Neural crest cell (in vitro differentiated cells): Measurements from ENCODE around the gene PLA2G2D. TPM values are rescaled to one million over a fixed set of nuclear protein-coding genes. Genes with fewer than 3 reads are reported as not detected.

ENCODE experiments used
- DNase-seq: peaks from one replicate; pipeline ENCODE4 v3.0.0; 2021; ENCODE audit warnings: low read depth, mixed read lengths, low spot score
- H3K27ac Mint-ChIP-seq: one replicate; pipeline ENCODE4 v1.8.0; 2021; ENCODE audit warnings: mild to moderate bottlenecking, mixed read lengths; ENCODE audit not compliant: unreplicated experiment
- H3K27me3 Mint-ChIP-seq: 2 replicates; pipeline ENCODE4 v1.8.0; 2021; ENCODE audit warnings: low read depth, mild to moderate bottlenecking, mixed read lengths
- H3K36me3 Mint-ChIP-seq: 2 replicates; pipeline ENCODE4 v1.8.0; 2021; ENCODE audit warnings: low read depth, mild to moderate bottlenecking, mixed read lengths
- H3K4me1 Mint-ChIP-seq: 2 replicates; pipeline ENCODE4 v1.8.0; 2021; ENCODE audit warnings: mixed read lengths
- H3K4me3 Mint-ChIP-seq: one replicate; pipeline ENCODE4 v1.8.0; 2021; ENCODE audit warnings: mild to moderate bottlenecking, mixed read lengths
- H3K9me3 Mint-ChIP-seq: 2 replicates; pipeline ENCODE4 v1.8.0; 2021; ENCODE audit warnings: mixed read lengths
- total RNA-seq: library from RNA; stranded (reverse); gene quantifications from 2 replicates; pipeline ENCODE4 v1.2.1, GENCODE V29; 2021
- TF ChIP-seq, protein P1 (sequence below): fragments of 200-600 bp; sonication (generic); conservative IDR thresholded peaks from 2 replicates; pipeline ENCODE4 v1.5.0; 2021; ENCODE audit warnings: antibody characterized with exemption, mild to moderate bottlenecking

The PLA2G2D gene
- total RNA-seq, 1 donor from 2014 or later: not detected

DNA sequence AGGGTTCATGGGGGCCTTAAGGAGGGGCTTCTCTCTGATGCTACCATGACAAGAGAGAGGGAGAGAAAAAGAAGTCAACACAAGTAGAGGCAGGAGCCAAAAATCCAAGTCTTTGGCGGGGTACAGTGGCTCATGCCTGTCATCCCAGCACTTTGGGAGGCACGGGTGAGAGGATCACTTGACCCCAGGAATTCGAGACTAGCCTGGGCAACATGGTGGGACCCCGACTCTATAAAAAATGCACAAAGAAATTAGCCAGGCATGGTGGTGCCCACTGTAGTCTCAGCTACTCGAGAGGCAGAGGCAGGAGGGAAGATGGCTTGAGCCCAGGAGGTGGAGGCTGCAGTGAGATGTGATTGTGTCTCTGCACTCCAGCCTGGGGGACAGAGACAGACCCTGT, 40.6 kb downstream of the PLA2G2D start:
- H3K9me3 Mint-ChIP-seq: no peaks in the 10 kb centered on the region
- DNase-seq: no peak
- H3K4me3 Mint-ChIP-seq: no peak overlapping the region
- H3K27ac Mint-ChIP-seq: no peak overlapping the region
- peaks cover 9% of the 10 kb centered on the region for H3K4me1 Mint-ChIP-seq
- TF ChIP-seq, protein P1, sequence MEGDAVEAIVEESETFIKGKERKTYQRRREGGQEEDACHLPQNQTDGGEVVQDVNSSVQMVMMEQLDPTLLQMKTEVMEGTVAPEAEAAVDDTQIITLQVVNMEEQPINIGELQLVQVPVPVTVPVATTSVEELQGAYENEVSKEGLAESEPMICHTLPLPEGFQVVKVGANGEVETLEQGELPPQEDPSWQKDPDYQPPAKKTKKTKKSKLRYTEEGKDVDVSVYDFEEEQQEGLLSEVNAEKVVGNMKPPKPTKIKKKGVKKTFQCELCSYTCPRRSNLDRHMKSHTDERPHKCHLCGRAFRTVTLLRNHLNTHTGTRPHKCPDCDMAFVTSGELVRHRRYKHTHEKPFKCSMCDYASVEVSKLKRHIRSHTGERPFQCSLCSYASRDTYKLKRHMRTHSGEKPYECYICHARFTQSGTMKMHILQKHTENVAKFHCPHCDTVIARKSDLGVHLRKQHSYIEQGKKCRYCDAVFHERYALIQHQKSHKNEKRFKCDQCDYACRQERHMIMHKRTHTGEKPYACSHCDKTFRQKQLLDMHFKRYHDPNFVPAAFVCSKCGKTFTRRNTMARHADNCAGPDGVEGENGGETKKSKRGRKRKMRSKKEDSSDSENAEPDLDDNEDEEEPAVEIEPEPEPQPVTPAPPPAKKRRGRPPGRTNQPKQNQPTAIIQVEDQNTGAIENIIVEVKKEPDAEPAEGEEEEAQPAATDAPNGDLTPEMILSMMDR: no peak
- H3K36me3 Mint-ChIP-seq: no peaks in the 10 kb centered on the region
- peaks cover 6% of the 10 kb centered on the region for H3K27me3 Mint-ChIP-seq

DNA sequence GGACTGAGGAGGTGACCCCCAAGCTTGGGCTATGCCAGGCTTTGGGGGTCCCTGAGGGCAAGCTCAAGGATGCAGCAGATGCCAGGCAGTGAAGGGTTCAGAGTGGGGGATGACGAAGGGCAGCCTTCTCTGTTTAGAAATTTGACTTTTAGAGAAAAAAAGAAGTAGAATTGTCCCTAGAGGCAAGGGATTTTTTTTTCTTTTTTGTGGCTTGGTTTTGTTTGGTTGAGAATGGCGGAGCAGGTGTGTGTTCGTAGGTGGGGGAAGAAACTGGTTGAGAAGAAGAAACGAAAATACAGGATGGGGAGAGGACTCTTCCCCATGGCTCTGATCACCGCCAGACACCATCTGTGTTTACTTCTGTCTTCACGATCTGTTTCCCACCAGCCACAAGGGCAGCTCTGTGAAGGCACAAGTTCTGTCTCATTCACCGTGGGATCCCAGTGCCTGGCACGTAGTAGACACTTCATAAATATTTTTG, 41.1 kb downstream of the PLA2G2D start:
- peaks cover 9% of the 10 kb centered on the region for H3K4me1 Mint-ChIP-seq
- H3K27ac Mint-ChIP-seq: no peak overlapping the region
- H3K36me3 Mint-ChIP-seq: no peaks in the 10 kb centered on the region
- peaks cover 6% of the 10 kb centered on the region for H3K27me3 Mint-ChIP-seq
- TF ChIP-seq, protein P1: no peak
- H3K9me3 Mint-ChIP-seq: no peaks in the 10 kb centered on the region
- no peak overlapping the region for H3K4me3 Mint-ChIP-seq
- no peak for DNase-seq

DNA sequence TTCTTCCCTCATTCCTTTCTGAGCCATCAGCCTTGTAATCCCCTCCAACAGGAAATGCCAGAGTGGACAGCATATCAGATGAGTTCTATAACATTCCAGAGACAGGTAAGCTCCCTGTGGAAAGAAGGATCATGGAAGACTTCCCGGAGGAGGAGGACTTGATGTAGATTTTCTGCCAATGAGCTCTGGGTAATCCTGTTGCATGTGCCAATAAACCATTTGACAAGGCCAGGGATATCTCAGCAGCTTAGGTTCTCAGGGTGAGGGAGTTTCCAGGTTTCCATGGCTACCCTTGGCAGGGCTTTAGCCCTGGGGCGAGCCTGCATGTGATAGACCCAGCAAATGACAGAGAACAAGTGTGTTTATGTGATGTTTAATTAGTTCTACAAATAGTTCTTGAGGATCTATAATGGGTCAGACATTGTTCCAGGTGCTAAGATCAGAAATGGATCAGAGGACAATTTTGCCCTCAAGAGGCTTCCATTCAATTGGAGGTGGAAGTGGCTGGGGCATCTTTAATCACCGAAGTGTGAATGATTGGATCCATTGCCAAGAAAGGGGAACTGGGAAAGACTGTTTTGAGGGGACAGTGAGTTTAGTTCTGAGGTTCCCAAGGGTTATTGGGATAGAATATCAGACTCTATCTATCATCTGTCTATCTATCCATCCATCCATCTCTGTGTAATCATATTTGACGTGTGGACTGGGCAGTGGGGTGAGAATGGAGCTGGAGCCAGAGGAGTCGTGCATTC, 42.5 kb downstream of the PLA2G2D start:
- no peak overlapping the region for H3K4me3 Mint-ChIP-seq
- TF ChIP-seq, protein P1: no peak
- H3K27me3 Mint-ChIP-seq: peaks cover 6% of the 10 kb centered on the region
- no peak overlapping the region for H3K27ac Mint-ChIP-seq
- DNase-seq: no peak
- no peaks in the 10 kb centered on the region for H3K36me3 Mint-ChIP-seq
- H3K4me1 Mint-ChIP-seq: peaks cover 9% of the 10 kb centered on the region
- H3K9me3 Mint-ChIP-seq: no peaks in the 10 kb centered on the region

DNA sequence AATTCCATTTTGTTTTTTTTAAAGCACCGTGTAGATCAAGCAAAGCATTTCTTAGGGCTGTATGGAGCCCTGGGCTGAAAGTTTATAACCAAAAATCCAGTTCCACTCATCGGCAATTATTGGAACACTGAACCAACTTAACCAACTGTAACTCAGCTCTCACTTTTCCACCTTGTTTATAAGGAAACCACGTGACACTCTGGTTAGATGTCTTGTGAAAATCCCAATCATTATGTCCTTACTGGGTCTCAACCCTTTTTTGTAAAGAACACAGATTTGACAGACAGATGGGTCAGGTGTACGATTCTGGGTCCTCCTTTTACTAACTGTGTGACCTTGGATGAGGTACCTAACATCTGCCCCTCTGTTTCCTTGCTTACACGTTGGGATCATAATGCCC, 43.1 kb downstream of the PLA2G2D start:
- DNase-seq: no peak
- TF ChIP-seq, protein P1: no peak
- Mint-ChIP-seq H3K9me3 (no peaks in the 10 kb centered on the region), H3K36me3 (no peaks in the 10 kb centered on the region), H3K4me1 (peaks cover 6% of the 10 kb centered on the region), H3K27me3 (peaks cover 6% of the 10 kb centered on the region), H3K27ac (no peak overlapping the region), H3K4me3 (no peak overlapping the region)

DNA sequence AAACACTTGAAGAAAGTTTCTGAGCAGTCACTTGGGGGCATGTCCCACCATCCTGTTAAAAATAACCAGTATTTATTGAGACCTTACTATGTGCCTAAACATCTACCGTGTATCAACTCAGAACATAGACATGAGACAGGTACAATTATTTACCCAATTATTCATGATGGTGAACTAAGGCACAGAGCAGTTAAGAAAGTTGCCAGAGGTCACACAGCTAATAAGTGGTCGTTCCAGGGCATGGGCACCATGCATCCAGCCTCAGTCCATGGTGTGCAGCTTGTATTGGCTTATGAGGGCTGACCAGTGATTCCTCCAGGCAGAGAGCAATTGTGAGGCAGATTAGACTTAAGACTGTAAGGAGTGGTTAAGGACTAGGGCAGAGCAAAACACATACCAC, 44.0 kb downstream of the PLA2G2D start:
- TF ChIP-seq, protein P1: no peak
- no peak for DNase-seq
- Mint-ChIP-seq H3K27me3 (peaks cover 6% of the 10 kb centered on the region), H3K36me3 (no peaks in the 10 kb centered on the region), H3K4me1 (no peaks in the 10 kb centered on the region), H3K4me3 (no peak overlapping the region), H3K9me3 (no peaks in the 10 kb centered on the region), H3K27ac (no peak overlapping the region)
